DMS153 treated with DMSO at 0.1 percent for 48 hours (cell line): ENCODE results near the gene CDSN.
A peak's percentile ranks its signal among the peaks of the same experiment; 100 is the strongest.
"Not testable (repeated sequence)": the region's sequence is repeated elsewhere in the genome, so short reads cannot be mapped to it uniquely, and the experiment has no call there.

Experiments
- DNase-seq: peaks from one replicate; lab custom pipeline; 2025; ENCODE audit not compliant: unreplicated experiment; lab: John Stamatoyannopoulos, UW

The CDSN gene

GRCh38 chr6:31087494-31088089, 32.7 kb downstream of the CDSN start:
- peak; percentile 73 for DNase-seq

- no peak for DNase-seq
These were observed 33.3 kb downstream of the CDSN start for GRCh38 chr6:31086788-31087440.

GRCh38 chr6:31083742-31084354, 36.4 kb downstream of the CDSN start:
- no peak for DNase-seq

- DNase-seq, result no peak
These were observed 38.4 kb downstream of the CDSN start for GRCh38 chr6:31081872-31082271.

- DNase-seq, result peak; percentile 69
These were observed 40.5 kb downstream of the CDSN start for GRCh38 chr6:31079656-31080261.

- no peak for DNase-seq
These were observed 43.6 kb downstream of the CDSN start for GRCh38 chr6:31076611-31077010.

GRCh38 chr6:31075528-31075927, 44.7 kb downstream of the CDSN start:
- no peak for DNase-seq

GRCh38 chr6:31074401-31074800, 45.8 kb downstream of the CDSN start:
- DNase-seq, result no peak

- peak; percentile 22 for DNase-seq
These were observed 49.5 kb downstream of the CDSN start for GRCh38 chr6:31070711-31071197.

- DNase-seq, result peak; percentile 63
These were observed 51.4 kb downstream of the CDSN start for GRCh38 chr6:31068669-31069340.

GRCh38 chr6:31067891-31068668, 52.2 kb downstream of the CDSN start:
- DNase-seq, result not testable (repeated sequence)

GRCh38 chr6:31067028-31067427, 53.2 kb downstream of the CDSN start:
- DNase-seq, result not testable (repeated sequence)

GRCh38 chr6:31065556-31065955, 54.7 kb downstream of the CDSN start:
- no peak for DNase-seq
